Stimulated activated CD8-positive, alpha-beta memory T cell treated with anti-CD3 and anti-CD28 coated beads, Interleukin-12 subunit alpha, Interleukin-12 subunit beta, amount 100 ng/mL, for 1 hour (primary cell): ENCODE data around the gene HTR3E.
"Not testable (repeated sequence)": the region's sequence is repeated elsewhere in the genome, so short reads cannot be mapped to it uniquely, and the experiment has no call there.

ENCODE experiments used
- DNase-seq: peaks from one replicate; pipeline ENCODE4 v3.0.0-alpha.2; 2020; ENCODE audit warnings: low read depth

The HTR3E gene

GRCh38 chr3:184096811-184097383 lies at the start of gene HTR3E:
Gene HTR3E (plus strand): TSS chr3:184097064. CDS start chr3:184097530, 466 bp downstream.
- no peak for DNase-seq

GRCh38 chr3:184050217-184050847 lies 46.5 kb upstream of the HTR3E start:
- DNase-seq: no peak

- no peak for DNase-seq
Observed at GRCh38 chr3:184052767-184053166, 44.1 kb upstream of the HTR3E start, which contains the start of gene HTR3C. Gene HTR3C (plus strand): TSS chr3:184053047. CDS start chr3:184053081, 34 bp downstream.

GRCh38 chr3:184058029-184058428 lies 38.8 kb upstream of the HTR3E start:
- no peak for DNase-seq

GRCh38 chr3:184059424-184059823 lies 37.4 kb upstream of the HTR3E start:
- no peak for DNase-seq

GRCh38 chr3:184062637-184063036 lies 34.2 kb upstream of the HTR3E start:
- no peak for DNase-seq

- DNase-seq: no peak
Observed at GRCh38 chr3:184066211-184066610, 30.7 kb upstream of the HTR3E start.

- no peak for DNase-seq
Observed at GRCh38 chr3:184067573-184068055, 29.2 kb upstream of the HTR3E start.

GRCh38 chr3:184068344-184068743 lies 28.5 kb upstream of the HTR3E start:
- DNase-seq: no peak

- DNase-seq: not testable (repeated sequence)
Observed at GRCh38 chr3:184071142-184071541, 25.7 kb upstream of the HTR3E start.

GRCh38 chr3:184073621-184074020 lies 23.2 kb upstream of the HTR3E start:
- no peak for DNase-seq

- no peak for DNase-seq
Observed at GRCh38 chr3:184075901-184076300, 21.0 kb upstream of the HTR3E start.

GRCh38 chr3:184077881-184078280 lies 19.0 kb upstream of the HTR3E start:
- no peak for DNase-seq

- no peak for DNase-seq
Observed at GRCh38 chr3:184078851-184079250, 18.0 kb upstream of the HTR3E start.

GRCh38 chr3:184081116-184081830 lies 15.6 kb upstream of the HTR3E start:
- DNase-seq: no peak

- DNase-seq: no peak
Observed at GRCh38 chr3:184082034-184082433, 14.8 kb upstream of the HTR3E start.

- no peak for DNase-seq
Observed at GRCh38 chr3:184082465-184082864, 14.4 kb upstream of the HTR3E start.

- DNase-seq: no peak
Observed at GRCh38 chr3:184085389-184085852, 11.4 kb upstream of the HTR3E start.

- DNase-seq: no peak
Observed at GRCh38 chr3:184092199-184092598, 4.7 kb upstream of the HTR3E start.

GRCh38 chr3:184097556-184097955 lies 692 bp downstream of the HTR3E start:
- DNase-seq: no peak

- DNase-seq: no peak
Observed at GRCh38 chr3:184099806-184100686, 3.2 kb downstream of the HTR3E start.

- DNase-seq: no peak
Observed at GRCh38 chr3:184110316-184110725, 13.5 kb downstream of the HTR3E start.
